Stimulated activated CD8-positive, alpha-beta memory T cell treated with anti-CD3 and anti-CD28 coated beads, Interleukin-7, amount 100 ng/mL, for 4 hours (primary cell): ENCODE data around the gene GRAPL.
A peak's percentile ranks its signal among the peaks of the same experiment; 100 is the strongest.
"Not testable (repeated sequence)": the region's sequence is repeated elsewhere in the genome, so short reads cannot be mapped to it uniquely, and the experiment has no call there.

ENCODE experiments used
- DNase-seq, 2 donors: peaks; one replicate each; pipeline ENCODE4 v3.0.0-alpha.2; 2020; ENCODE audit warnings: low read depth in 2 of 2

Gene GRAPL

DNA sequence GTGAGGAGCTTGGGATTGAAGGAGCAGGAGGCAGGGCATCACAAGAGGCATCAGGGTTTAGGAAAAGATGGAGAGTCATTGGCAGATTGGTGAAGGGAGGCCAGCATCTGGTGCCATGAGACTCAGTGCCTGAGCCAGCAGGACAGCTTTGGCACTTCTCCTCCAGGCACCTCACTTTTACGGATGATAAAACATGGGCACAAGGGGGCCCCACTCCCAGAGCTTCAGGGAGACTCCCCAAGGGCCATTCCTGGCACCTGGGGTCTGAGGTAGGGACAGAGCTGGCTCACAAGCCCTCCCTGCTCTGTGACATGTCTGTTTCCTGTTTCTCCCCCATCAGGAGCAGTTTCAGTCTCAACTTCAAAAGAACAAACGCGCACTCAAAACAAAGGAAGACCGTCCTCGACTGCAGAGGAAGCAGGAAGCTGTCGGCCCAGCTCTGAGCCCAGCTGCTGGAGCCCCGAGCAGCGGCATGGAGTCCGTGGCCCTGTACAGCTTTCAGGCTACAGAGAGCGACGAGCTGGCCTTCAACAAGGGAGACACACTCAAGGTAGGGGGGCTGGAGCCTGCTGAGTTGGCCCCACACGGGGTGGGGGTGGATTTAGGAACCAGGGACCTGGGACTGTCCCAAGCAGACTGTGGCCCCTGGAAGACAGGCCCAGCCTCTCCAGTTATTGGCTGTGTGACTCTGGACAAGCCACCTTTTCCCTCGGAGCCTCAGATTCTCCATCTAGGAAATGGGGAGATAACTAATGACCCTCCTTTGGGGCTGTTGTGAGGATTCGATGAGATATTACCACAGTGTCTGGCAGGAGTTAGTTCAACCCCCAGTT lies at the start of gene GRAPL:
TSS of gene GRAPL (plus strand) at position 442 of the 833 bp plus-strand sequence. CDS start at position 473, 31 bp downstream.
- not testable (repeated sequence) for DNase-seq

DNA sequence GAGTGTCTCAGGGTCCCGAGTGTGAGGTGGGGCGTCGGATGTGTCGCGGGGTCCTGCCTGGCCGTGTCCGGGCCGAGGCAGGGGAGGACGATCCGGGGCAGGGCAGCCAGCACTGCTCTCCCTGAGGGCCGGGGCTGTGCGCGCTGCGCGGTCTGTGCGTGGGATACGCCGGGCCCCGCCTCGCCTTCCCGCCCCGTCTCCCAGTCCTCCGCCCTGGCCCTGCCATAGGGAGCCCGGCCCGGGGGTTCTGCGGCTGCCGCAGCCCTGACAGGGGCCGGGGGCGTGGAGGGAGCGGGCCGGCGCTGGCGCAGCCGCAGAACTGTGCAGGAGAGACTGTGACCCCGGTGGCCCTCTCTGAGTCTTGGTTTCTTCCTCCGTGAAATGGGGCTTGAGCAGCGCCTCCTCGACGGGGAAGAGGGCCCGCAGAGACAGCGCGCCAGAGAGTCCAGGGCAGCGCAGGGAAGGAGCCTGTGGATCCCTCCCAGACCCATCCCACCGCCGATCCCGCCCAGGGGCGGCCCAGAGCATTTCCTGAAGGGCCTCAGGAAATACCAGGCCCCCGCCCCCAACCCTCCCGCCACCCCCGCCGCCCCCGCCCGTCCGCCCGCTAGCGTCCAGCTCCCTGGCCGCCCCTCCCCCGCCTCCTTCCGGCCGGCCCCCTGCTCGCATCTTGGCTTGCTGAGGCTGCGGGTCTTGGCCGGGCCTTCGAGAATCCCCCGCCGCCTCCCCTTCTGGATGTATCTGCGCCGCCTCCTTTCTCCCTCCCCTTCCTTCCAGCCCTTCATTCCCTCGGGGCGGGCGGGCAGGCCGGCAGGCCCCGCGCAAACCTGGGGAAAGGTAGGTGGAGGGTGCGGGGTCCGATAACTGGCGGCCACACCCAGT lies 38.3 kb upstream of the GRAPL start:
- DNase-seq, result not testable (repeated sequence)

GRCh38 chr17:19090058-19090772 lies 37.2 kb upstream of the GRAPL start:
- DNase-seq, result not testable (repeated sequence)

GRCh38 chr17:19092737-19093683 lies 34.4 kb upstream of the GRAPL start:
- not testable (repeated sequence) for DNase-seq

DNA sequence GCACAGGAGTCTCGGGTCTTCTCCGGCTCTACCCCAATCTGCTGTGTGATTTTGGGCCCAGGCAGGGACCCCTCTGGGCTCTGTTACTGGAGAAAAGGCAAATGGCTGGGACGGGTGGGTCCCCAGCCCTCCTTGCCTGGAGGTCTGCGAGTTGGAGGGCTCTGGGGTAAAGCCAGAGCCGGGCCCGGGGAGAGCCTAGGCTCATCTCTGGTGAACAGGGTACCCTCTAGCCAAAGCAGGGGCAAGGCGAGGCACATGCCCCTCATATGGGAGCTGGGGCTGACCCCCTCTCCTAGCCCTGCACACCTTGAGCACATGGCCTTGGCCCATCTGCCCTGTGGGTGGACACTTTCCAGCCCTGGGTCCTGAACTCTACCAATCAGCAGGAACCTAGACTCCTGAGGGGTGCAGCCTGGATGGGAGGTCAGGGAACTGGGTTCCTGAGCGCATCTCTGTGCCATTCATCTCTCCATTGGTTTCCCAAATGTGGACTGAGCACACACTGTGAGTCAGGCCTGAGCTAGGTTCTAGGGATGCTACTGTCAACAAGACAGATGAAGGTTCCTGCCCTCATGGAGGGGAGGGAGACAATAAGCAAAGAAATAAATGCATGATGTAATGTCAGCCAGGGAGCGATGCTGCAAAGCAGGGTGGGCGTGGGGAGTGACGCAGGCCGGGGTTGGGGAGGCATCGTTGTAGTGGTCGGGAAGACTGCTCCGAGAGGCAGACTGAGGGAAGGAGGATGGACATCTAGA lies 33.5 kb upstream of the GRAPL start:
- not testable (repeated sequence) for DNase-seq

- not testable (repeated sequence) for DNase-seq
Observed at GRCh38 chr17:19108517-19108916, 18.9 kb upstream of the GRAPL start.

DNA sequence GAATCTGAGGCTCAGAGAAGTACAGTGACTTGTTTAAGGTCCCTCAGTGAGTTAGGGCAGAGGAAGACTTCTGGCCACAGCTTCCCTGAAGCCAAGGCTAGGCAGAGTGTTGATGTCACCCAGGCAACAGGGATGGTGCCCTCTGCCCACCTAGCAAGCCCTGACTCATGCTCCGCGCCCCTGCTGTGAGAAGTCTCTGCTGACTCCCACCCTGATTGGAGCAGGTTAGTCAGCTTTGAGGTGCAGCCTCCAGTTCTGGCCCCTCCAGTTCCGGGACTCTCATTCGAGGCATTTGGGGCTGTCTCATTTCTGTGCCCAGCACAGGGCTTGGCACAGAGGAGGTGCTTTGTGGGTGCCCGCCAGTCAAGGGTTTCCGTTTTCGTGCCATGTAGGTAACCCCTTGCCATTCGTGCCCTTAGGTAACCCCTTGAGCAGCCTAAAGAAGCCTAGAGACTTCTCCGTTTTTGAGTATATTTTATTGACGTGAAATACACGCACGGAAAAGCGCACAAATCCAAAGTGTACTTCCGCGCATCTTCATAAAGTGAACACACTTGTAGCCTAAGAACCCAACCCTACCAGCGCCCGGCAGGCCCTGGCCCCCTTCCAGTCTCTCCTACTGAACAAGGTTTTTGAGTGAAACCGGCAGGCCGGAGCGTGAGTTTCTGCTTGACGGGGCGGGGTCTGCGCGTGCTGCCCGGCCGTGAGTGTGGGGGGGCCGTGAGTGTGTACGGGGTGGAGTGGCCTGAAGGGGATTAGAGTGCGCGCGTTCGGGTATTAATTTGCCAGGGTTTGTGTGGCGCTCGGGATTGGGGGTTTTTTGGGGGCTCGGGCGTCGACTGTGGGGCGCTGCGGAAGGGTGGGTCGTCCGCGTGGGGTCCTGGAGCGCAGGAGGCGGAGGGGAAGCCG lies 16.9 kb upstream of the GRAPL start:
- DNase-seq, result not testable (repeated sequence)

GRCh38 chr17:19111111-19111711 lies 16.2 kb upstream of the GRAPL start:
- DNase-seq, result peak; percentile 8 to 27

GRCh38 chr17:19111801-19112458 lies 15.5 kb upstream of the GRAPL start:
- DNase-seq, result peak in 1 of 2 donors; percentile 56

DNA sequence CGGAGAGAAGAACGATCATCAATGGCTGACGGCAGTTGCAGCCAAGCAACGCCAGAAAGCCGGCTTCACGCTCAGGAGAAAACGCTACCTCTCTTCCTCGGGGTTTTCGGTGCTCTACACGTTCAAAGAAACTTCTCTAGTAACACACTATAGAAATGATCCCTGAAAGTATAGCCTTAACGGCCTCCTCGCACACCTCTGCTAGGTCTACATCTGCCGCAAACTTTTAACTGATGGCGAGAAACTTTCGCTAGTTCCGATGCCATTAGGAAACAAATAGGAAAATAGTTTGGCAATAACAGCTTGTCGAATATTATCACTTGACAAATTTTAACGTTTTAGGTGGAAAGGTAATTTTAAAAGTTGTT lies 14.9 kb upstream of the GRAPL start:
- DNase-seq, result not testable (repeated sequence)

GRCh38 chr17:19118695-19119094 lies 8.7 kb upstream of the GRAPL start:
- DNase-seq, result not testable (repeated sequence)

DNA sequence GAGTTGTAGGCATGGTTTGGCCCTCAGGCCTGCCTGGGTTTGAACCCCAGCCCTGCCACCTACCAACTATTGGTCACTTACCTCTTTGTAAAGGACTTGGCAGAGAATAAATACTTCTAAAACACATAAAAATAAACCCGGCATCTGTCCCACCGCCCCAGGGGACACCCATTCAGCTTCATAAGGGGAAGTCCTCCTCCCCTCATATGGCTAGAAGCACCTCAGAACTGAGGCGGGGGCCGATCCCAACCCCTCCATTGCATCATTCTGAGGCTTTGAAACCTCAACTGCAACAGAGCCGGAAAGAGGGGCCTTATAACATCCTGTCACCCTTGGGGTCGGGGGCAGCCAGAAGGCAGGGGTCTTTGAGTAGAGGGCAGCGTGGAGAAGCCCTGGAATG lies 2.1 kb upstream of the GRAPL start:
- DNase-seq, result not testable (repeated sequence)

GRCh38 chr17:19129500-19129899 lies 2.1 kb downstream of the GRAPL start:
- not testable (repeated sequence) for DNase-seq

- DNase-seq, result not testable (repeated sequence)
Observed at GRCh38 chr17:19131108-19131507, 3.7 kb downstream of the GRAPL start.

- not testable (repeated sequence) for DNase-seq
Observed at GRCh38 chr17:19131772-19132171, 4.4 kb downstream of the GRAPL start.

GRCh38 chr17:19133793-19134192 lies 6.4 kb downstream of the GRAPL start:
- DNase-seq, result not testable (repeated sequence)

GRCh38 chr17:19135391-19135790 lies 8.0 kb downstream of the GRAPL start:
- DNase-seq, result not testable (repeated sequence)

- DNase-seq, result not testable (repeated sequence)
Observed at GRCh38 chr17:19136138-19136537, 8.7 kb downstream of the GRAPL start.
